HCT116 (cell line): Measurements from ENCODE around the gene ATP2A3. TPM values are rescaled to one million over a fixed set of nuclear protein-coding genes. Genes with fewer than 3 reads are reported as not detected.

ENCODE experiments used
- ATAC-seq: fragments of 200-7000 bp; cut with Tn5 transposase; 2 replicates; pipeline ENCODE4 v1.9.1; 2020; ENCODE audit warnings: mild to moderate bottlenecking, moderate library complexity
- BruUV-seq: library from RNA; stranded (reverse); fragments of 400-500 nt; replicated peaks from 2 replicates; lab custom pipeline; 2021; lab: Mats Ljungman, UMichigan
- CTCF ChIA-PET: fragments of 300-600 bp; sonication (Branson Sonifier 250); formaldehyde crosslinking; loops from one replicate; lab custom pipeline; 2021; ENCODE audit warnings: antibody characterized with exemption; lab: Charles Lee
- POLR2A ChIA-PET: fragments of 300-600, 350-600 bp; sonication (Branson Sonifier 250); formaldehyde crosslinking; loops from one replicate; lab custom pipeline; 2021; ENCODE audit warnings: antibody characterized with exemption; lab: Charles Lee
- RAD21 ChIA-PET, 2 experiments: fragments of 300-600 bp; sonication (Branson Sonifier 250); formaldehyde crosslinking; loops; one replicate each; lab custom pipeline; 2023; ENCODE audit warnings: low total read pairs in 2 of 2; ENCODE audit not compliant: uncharacterized antibody in 2 of 2, unreplicated experiment in 2 of 2, low non-redundant PET in 1 of 2; lab: Charles Lee
- DNase-seq: peaks from one replicate; pipeline ENCODE4 v3.0.0-alpha.2; 2010; ENCODE audit warnings: low read depth, low spot score
- H2AFZ ChIP-seq: fragments of 200-600 bp; shearing (Covaris generic), sonication (generic); 2 replicates; pipeline ENCODE4 v1.6.1; 2017; ENCODE audit warnings: low read depth, mixed run types, mixed read lengths, antibody characterized with exemption, low read length; ENCODE audit not compliant: poor library complexity, severe bottlenecking
- H3K27ac ChIP-seq: 2 replicates; pipeline ENCODE4 v1.5.1; 2012; ENCODE audit warnings: low read depth, low read length
- H3K27me3 ChIP-seq: fragments of 200-600 bp; sonication (generic); 2 replicates; pipeline ENCODE4 v1.6.1; 2016; ENCODE audit warnings: mixed run types, low read length, mixed read lengths; ENCODE audit not compliant: insufficient read depth
- H3K36me3 ChIP-seq, 2 experiments: fragments of 200-500 bp in 1 of 2; fragments of 200-600 bp in 1 of 2; sonication (Bioruptor generic) in 1 of 2; sonication (generic) in 1 of 2; 2 replicates each; pipeline versions ENCODE4 v1.5.1 to v1.6.1; 2014 to 2016; ENCODE audit warnings: low read length in 2 of 2, inconsistent platforms in 1 of 2, mixed read lengths in 1 of 2, mixed run types in 1 of 2; ENCODE audit not compliant: insufficient read depth in 2 of 2, control insufficient read depth in 1 of 2
- H3K4me1 ChIP-seq, 2 experiments: fragments of 200-600 bp in 1 of 2; sonication (generic) in 1 of 2; 2 replicates each; pipeline versions ENCODE4 v1.5.1 to v1.6.1; 2012 to 2017; ENCODE audit warnings: low read length in 2 of 2, inconsistent platforms in 1 of 2, mild to moderate bottlenecking in 1 of 2, mixed read lengths in 1 of 2, mixed run types in 1 of 2, moderate library complexity in 1 of 2; ENCODE audit not compliant: insufficient read depth in 2 of 2, control insufficient read depth in 1 of 2
- H3K4me2 ChIP-seq: fragments of 200-600 bp; sonication (generic); 2 replicates; pipeline ENCODE4 v1.6.1; 2017; ENCODE audit warnings: mixed run types, low read length, mixed read lengths
- H3K4me3 ChIP-seq, 2 experiments: fragments of 200-600 bp in 1 of 2; sonication (generic) in 1 of 2; replicated peaks in 1 of 2; 2 replicates each; pipeline ENCODE4 v1.5.1; 2011 to 2016; ENCODE audit warnings: low read length in 2 of 2, control low read depth in 1 of 2, low read depth in 1 of 2, mild to moderate bottlenecking in 1 of 2, mixed read lengths in 1 of 2, mixed run types in 1 of 2
- H3K79me2 ChIP-seq: fragments of 200-600 bp; sonication (generic); 2 replicates; pipeline ENCODE4 v1.6.1; 2017; ENCODE audit warnings: mild to moderate bottlenecking, mixed run types, low read length, moderate library complexity, mixed read lengths; ENCODE audit not compliant: insufficient read depth
- H3K9ac ChIP-seq: fragments of 200-600 bp; sonication (generic); 2 replicates; pipeline ENCODE4 v1.6.1; 2016; ENCODE audit warnings: low read length, mixed read lengths
- H3K9me2 ChIP-seq: fragments of 200-600 bp; sonication (generic), shearing (Covaris generic); 2 replicates; pipeline ENCODE4 v1.6.1; 2017; ENCODE audit warnings: mixed run types, mild to moderate bottlenecking, moderate library complexity; ENCODE audit not compliant: insufficient read depth
- H3K9me3 ChIP-seq, 2 experiments: fragments of 200-500 bp in 1 of 2; fragments of 200-600 bp in 1 of 2; sonication (Bioruptor generic) in 1 of 2; sonication (generic) in 1 of 2; 2 replicates each; pipeline ENCODE4 v1.6.1; 2014 to 2017; ENCODE audit warnings: low read length in 2 of 2, mixed read lengths in 2 of 2, inconsistent platforms in 1 of 2, low read depth in 1 of 2, mild to moderate bottlenecking in 1 of 2, mixed run types in 1 of 2, moderate library complexity in 1 of 2; ENCODE audit not compliant: control insufficient read depth in 1 of 2, insufficient read depth in 1 of 2
- H4K20me1 ChIP-seq: fragments of 200-600 bp; sonication (generic), shearing (Covaris generic); 2 replicates; pipeline ENCODE4 v1.6.1; 2017; ENCODE audit warnings: mixed run types, mild to moderate bottlenecking, moderate library complexity; ENCODE audit not compliant: insufficient read depth
- ATF3 ChIP-seq: IDR thresholded peaks from 2 replicates; pipeline ENCODE4 v1.6.1; 2012
- CBX3 ChIP-seq: IDR thresholded peaks from 2 replicates; pipeline ENCODE4 v1.6.1; 2012; ENCODE audit warnings: low read depth
- CEBPB ChIP-seq: IDR thresholded peaks from 2 replicates; pipeline ENCODE4 v1.6.1; 2012; ENCODE audit warnings: low read depth
- CTCF ChIP-seq, 3 experiments: fragments of 200-600 bp in 1 of 3; sonication (generic) in 1 of 3; IDR thresholded peaks in 2 of 3; conservative IDR thresholded peaks in 1 of 3; 2 replicates each; pipeline ENCODE4 v1.5.1; 2012 to 2017; ENCODE audit warnings: low read depth in 2 of 3, low read length in 2 of 3, antibody characterized with exemption in 1 of 3, borderline replicate concordance in 1 of 3, control low read depth in 1 of 3, mild to moderate bottlenecking in 1 of 3, mixed read lengths in 1 of 3, mixed run types in 1 of 3, moderate library complexity in 1 of 3; ENCODE audit not compliant: insufficient read depth in 1 of 3
- ELF1 ChIP-seq: IDR thresholded peaks from 2 replicates; pipeline ENCODE4 v1.6.1; 2012; ENCODE audit warnings: low read depth, borderline replicate concordance
- EZH2 ChIP-seq: fragments of 200-600 bp; sonication (generic); IDR thresholded peaks from 2 replicates; pipeline ENCODE4 v1.6.1; 2017; ENCODE audit warnings: antibody characterized with exemption, mixed run types
- FOSL1 ChIP-seq: IDR thresholded peaks from 2 replicates; pipeline ENCODE4 v1.6.1; 2012; ENCODE audit warnings: low read depth
- JUND ChIP-seq: IDR thresholded peaks from 2 replicates; pipeline ENCODE4 v1.6.1; 2012
- MAX ChIP-seq: IDR thresholded peaks from 2 replicates; pipeline ENCODE4 v1.6.1; 2012
- POLR2A ChIP-seq: IDR thresholded peaks from 2 replicates; pipeline ENCODE4 v1.7.0; 2011; ENCODE audit warnings: borderline replicate concordance; ENCODE audit not compliant: insufficient read depth, insufficient read length; ENCODE audit errors: extremely low read depth
- POLR2AphosphoS5 ChIP-seq: IDR thresholded peaks from 2 replicates; pipeline ENCODE4 v1.6.1; 2011; ENCODE audit warnings: mild to moderate bottlenecking, low read depth, low read length, moderate library complexity
- RAD21 ChIP-seq: IDR thresholded peaks from 2 replicates; pipeline ENCODE4 v1.6.1; 2012; ENCODE audit warnings: low read depth, mild to moderate bottlenecking
- REST ChIP-seq: IDR thresholded peaks from 2 replicates; pipeline ENCODE4 v1.6.1; 2012; ENCODE audit warnings: low read depth
- SIN3A ChIP-seq: IDR thresholded peaks from 2 replicates; pipeline ENCODE4 v1.6.1; 2012; ENCODE audit warnings: low read depth
- SP1 ChIP-seq: IDR thresholded peaks from 2 replicates; pipeline ENCODE4 v1.6.1; 2012; ENCODE audit warnings: low read depth
- SRF ChIP-seq: IDR thresholded peaks from 2 replicates; pipeline ENCODE4 v1.6.1; 2012; ENCODE audit warnings: low read depth
- TCF7L2 ChIP-seq: IDR thresholded peaks from 2 replicates; pipeline ENCODE4 v1.7.0; 2011; ENCODE audit warnings: borderline replicate concordance, inconsistent platforms; ENCODE audit not compliant: insufficient read depth, insufficient read length; ENCODE audit errors: extremely low read depth
- YY1 ChIP-seq: IDR thresholded peaks from 2 replicates; pipeline ENCODE4 v1.6.1; 2011; ENCODE audit warnings: low read length, low read depth, moderate library complexity, mild to moderate bottlenecking; ENCODE audit not compliant: insufficient replicate concordance; ENCODE audit errors: extremely low read depth
- ZBTB33 ChIP-seq: IDR thresholded peaks from 2 replicates; pipeline ENCODE4 v1.6.1; 2011; ENCODE audit warnings: mild to moderate bottlenecking, low read length, moderate library complexity; ENCODE audit not compliant: insufficient replicate concordance; ENCODE audit errors: extremely low read depth
- ZFX ChIP-seq: fragments of 450-650 bp; IDR thresholded peaks from 2 replicates; pipeline ENCODE4 v1.6.1; 2017
- intact Hi-C: fragments of 100-400 bp; cut with micrococcal nuclease; formaldehyde crosslinking; loops from 2 replicates; pipeline ENCODE4 v1.10.0; 2022
- total RNA-seq: library from RNA; stranded (reverse); gene quantifications from one replicate; pipeline ENCODE4 v1.2.1, GENCODE V29; 2021; ENCODE audit not compliant: unreplicated experiment

The ATP2A3 gene
- total RNA-seq, 1 experiment from 2014 or later = 23.1 TPM

GRCh38 chr17:3974980-3975379 is 10.7 kb upstream of the ATP2A3 start:
- Histone ChIP-seq H2AFZ (no peak overlapping the region), H3K4me2 (no peak overlapping the region), H3K4me1 (0 out of 4 replicates have a peak, but pooled peaks cover 0 to 6% of the 10 kb centered on the region in 2 experiments), H3K27me3 (no peaks in the 10 kb centered on the region), H3K4me3 (no peak overlapping the region), H3K9me3 (0 out of 4 replicates have a peak, but pooled peaks cover 0 to 3% of the 10 kb centered on the region in 2 experiments), H3K36me3 (no peaks in the 10 kb centered on the region), H3K9me2 (no peaks in the 10 kb centered on the region), H3K27ac (no peak overlapping the region), H3K9ac (no peak overlapping the region), H3K79me2 (no peaks in the 10 kb centered on the region), H4K20me1 (no peaks in the 10 kb centered on the region)
- ChIA-PET RAD21 (no interaction called here), CTCF (no interaction called here), POLR2A (no interaction called here)
- BruUV-seq = no TSS peak
- intact Hi-C loops = no loop called here
- no peak for DNase-seq
- no peak for ATAC-seq
- TF ChIP-seq JUND (no peak), CBX3 (no peak), FOSL1 (no peak), YY1 (no peak), SRF (no peak), RAD21 (no peak), SP1 (no peak), POLR2A (no peak), EZH2 (no peak), POLR2AphosphoS5 (no peak), ZFX (no peak), ZBTB33 (no peak), REST (no peak), ELF1 (no peak), CEBPB (no peak), MAX (no peak), SIN3A (no peak), TCF7L2 (no peak), CTCF (IDR thresholded peaks at IDR 0.05 in 2 of 3, conservative IDR thresholded peaks at IDR 0.05 in 1 of 3; ENCODE audit: borderline replicate concordance in 1 of 3, insufficient read depth in 1 of 3, low read depth in 2 of 3, low read length in 2 of 3) (no peak), ATF3 (no peak)
